Measurements from ENCODE around the gene DAAM2.

DAAM2 gene

GRCh38 chr6:39818695-39819094, 26.5 kb downstream of the DAAM2 start:
- no peak for DNase-seq (ENCODE audit: low read depth in 1 of 2, low spot score in 1 of 2)

DNA sequence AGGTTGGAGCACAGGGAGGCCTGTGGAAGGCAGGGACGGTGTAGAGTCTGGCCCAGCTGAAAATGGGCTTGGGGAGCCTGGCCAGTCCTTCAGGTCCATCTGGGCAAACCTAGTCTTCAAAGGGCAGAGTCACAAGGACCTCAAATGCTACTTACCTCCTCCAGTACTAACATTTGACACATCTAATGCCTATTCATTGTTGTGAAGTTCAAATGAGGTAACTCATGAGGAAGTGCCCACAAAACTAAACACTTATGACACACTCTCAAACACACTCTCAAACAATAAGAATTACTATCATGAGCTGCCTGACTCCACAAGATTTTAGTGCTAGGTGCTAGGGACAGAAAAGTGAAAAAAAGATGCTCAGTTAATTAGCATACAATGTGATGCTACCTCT, 27.1 kb downstream of the DAAM2 start:
- no peak for DNase-seq (ENCODE audit: low read depth in 1 of 2, low spot score in 1 of 2)

DNA sequence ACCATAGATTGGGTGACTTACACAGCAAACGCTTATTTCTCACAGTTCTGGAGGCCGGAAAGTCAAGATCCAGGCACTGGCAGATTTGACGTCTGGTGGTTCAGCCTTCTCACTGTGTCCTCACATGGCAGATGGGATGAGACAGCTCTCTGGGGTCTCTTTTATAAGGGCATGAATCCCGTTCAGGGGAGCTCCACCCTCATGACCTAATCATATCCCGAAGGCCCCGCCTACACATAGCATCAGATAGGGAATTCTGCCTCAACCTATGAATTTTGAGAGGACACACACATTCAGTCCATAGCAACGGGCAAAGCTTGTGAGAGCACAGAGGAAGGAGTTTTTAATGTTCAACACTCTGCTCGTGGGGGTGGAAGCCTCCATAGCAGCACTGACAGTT, 27.5 kb downstream of the DAAM2 start:
- no peak for DNase-seq (ENCODE audit: low read depth in 1 of 2, low spot score in 1 of 2)

DNA sequence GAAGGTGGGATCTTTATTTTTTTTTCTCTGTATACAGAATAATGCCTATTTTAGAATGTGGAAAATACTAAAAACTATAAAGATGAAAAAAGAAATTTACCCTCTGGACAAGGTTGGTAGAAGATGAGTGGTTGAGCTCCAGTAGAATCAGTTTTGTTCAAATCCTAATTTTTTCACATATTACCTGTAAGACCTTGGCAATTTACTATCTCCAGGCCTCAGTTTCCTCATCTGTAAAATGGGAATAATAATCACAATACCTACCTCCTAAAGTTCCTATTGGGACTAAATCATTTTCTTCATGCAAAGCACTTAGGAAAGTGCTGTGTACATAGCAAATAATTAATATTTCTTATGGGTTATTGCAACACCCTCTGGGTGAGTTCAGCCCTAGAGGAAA, 28.4 kb downstream of the DAAM2 start:
- no peak for DNase-seq (ENCODE audit: low read depth in 1 of 2, low spot score in 1 of 2)

- DNase-seq (ENCODE audit: low read depth in 1 of 2, low spot score in 1 of 2), result no peak
Observed at GRCh38 chr6:39821046-39821740, 29.0 kb downstream of the DAAM2 start.

- DNase-seq (ENCODE audit: low read depth in 1 of 2, low spot score in 1 of 2), result no peak
Observed at GRCh38 chr6:39821742-39822532, 29.8 kb downstream of the DAAM2 start.

DNA sequence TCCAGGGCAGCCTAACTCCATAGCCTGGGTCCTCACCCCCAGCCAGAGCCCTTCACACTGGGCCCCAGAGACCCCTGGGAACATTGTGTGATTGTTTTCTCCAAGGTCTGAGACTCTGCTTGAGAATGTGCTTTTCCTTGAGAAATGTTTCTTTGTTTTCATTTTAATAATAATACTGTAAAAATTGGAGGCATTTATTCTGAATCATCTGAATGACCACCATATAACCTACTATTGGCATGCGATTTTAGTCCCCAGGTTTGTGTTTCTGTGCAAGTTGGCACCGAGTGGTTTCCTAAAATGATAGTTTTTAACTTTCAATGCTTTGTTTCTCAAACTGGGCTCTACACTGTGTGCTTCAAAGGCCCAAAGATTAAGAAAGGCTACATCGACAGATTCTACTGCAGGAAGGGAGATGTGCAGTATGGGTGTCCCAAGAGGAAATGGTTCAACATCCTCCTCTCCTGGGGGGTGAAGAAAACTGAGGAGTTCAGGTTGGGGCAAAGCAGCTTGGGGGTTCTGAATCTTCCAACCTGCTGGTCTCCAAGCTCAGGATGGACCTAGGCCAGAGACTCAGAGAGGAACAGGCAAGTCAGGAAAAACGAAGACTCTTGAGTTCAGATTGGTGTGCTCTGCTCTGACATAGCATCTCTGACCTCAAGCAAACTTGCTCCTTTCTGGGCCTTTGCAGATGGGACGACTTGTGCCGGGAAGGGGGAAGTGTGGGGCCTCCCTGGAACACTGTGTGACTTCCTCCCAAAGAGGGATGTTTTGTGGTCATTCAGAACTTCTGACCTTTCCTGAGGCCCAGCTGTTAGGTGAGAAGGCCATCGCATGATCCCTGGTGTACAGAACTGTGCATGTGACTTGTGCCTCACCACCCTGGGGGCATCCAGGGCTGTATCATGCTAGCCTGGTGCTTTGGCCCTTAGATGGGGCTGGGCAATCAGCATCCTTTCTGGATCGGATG, 31.0 kb downstream of the DAAM2 start:
- DNase-seq (ENCODE audit: low read depth in 1 of 2, low spot score in 1 of 2), result no peak

DNA sequence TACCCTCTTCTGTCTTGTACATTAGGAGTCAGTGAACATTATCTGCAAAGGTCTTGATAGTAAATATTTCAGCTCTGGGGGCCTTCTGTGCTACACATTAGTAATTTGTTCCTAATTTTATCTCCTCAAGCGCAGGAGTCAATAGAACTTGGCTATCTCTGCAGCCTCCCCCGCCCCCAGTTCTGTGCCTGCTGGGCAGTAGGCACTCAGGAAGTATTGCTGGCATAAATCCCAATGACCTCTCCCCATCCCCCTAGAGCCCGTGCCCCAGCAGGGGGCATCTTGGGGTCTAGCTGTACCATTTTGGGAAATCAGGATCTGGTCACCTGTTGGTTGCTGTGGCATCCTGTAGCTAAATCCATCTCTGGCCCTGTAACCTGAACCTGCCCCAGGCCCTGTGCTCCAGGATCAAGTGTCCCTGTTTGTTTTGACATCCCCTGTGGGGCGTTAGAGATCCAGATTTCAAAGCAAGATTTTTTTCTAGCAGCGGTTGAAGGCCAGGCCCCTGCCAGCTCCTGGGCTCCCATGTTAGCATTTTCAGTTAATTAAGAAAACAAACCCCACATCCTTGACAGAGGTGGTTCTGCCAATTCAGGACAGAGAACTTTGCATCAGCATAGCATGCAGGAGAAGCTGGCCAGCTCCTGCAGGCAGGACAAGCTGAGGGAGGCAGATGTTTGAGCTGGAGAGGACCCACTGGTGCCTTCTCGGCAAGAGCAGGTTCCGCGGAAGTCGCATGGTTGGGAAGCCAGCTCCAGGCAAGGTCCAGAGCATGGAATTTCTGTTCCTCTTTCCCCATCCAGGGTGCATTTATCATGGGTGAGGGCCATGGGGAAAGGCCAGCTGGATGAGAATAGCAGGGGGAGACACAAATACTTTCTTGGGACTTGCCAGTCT, 32.1 kb downstream of the DAAM2 start:
- no peak for DNase-seq (ENCODE audit: low read depth in 1 of 2, low spot score in 1 of 2)

DNA sequence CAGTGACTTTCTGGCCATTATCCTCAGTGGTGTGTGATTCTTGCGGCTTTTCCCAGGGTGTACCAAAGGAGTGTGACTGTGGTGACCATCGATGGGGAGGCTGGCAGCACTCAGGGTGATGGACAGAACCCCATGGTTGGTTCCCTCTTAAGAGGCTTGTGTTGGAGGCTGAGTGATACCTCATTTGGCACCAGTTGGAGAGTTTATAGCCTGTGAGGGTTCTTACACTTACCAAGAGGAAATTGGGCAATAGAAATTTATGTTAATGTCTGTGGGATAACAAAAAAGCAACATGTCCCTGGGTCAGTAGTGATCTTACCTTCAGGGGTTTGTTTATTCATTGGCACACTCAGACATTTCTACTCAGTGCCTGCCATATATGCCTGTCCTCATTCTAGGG, 37.2 kb downstream of the DAAM2 start:
- no peak for DNase-seq (ENCODE audit: low read depth in 1 of 2, low spot score in 1 of 2)

- DNase-seq (ENCODE audit: low read depth in 1 of 2, low spot score in 1 of 2), result no peak
Observed at GRCh38 chr6:39830444-39830843, 38.3 kb downstream of the DAAM2 start.

- no peak for DNase-seq (ENCODE audit: low read depth in 1 of 2, low spot score in 1 of 2)
Observed at GRCh38 chr6:39831701-39832100, 39.5 kb downstream of the DAAM2 start.

DNA sequence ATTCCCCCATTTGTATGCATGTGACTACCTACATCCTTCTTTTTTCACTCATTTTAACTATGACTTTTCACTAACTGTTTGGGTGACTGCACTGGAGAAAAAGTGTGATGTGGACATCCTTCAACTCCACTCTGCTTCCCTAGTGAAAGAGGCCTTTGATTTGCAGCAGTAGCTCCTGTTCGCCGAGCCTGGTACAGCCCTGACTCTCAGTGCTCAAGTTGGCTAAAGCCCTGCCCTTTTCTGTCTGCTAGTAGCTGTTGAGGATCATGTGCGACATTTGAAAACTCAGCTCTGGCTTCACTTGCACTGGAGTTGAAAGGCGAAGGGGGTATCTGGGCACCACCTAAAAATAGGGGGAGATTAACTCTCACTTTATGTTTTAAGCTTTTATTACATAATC, 42.1 kb downstream of the DAAM2 start:
- no peak for DNase-seq (ENCODE audit: low read depth in 1 of 2, low spot score in 1 of 2)

DNA sequence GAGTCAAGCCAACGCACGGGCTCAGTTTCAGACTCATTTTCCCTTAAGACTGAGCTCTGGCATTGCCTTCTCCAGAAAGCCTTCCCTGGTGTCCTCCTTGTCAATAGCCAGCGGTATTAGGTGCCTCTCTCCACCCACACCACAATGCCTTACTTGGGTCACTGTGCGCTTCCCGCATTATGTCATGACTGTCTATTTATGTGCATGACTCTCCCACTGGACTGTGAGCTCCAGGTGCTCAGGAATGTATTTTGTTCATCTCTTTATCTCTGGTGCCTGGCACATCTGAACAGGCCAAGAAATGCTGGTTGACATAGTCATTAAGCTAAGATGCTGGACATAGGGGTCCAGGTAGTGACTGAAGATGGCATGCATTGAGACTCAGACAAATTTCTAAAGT, 42.7 kb downstream of the DAAM2 start:
- no peak for DNase-seq (ENCODE audit: low read depth in 1 of 2, low spot score in 1 of 2)

GRCh38 chr6:39835821-39836295, 43.7 kb downstream of the DAAM2 start:
- no peak for DNase-seq (ENCODE audit: low read depth in 1 of 2, low spot score in 1 of 2)

DNA sequence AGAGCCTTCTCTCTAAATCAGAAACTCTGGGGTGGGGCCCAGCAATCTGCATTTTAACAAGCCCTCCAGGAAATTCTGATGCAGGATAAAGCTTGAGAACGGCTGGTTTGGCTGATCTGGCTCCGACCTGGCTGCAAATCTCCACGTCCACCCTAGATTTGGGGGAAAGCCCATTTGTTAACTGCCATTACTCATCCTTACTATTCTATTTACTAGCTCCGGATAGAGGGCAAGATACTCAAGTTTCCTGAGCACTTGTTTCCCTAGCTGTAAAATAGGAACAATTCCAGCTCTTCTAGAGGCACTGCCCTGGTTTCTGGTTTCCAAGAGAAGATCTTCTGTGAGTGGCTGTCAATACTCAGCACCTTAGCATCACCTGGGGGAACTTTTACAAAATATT, 44.4 kb downstream of the DAAM2 start:
- no peak for DNase-seq (ENCODE audit: low read depth in 1 of 2, low spot score in 1 of 2)

DNA sequence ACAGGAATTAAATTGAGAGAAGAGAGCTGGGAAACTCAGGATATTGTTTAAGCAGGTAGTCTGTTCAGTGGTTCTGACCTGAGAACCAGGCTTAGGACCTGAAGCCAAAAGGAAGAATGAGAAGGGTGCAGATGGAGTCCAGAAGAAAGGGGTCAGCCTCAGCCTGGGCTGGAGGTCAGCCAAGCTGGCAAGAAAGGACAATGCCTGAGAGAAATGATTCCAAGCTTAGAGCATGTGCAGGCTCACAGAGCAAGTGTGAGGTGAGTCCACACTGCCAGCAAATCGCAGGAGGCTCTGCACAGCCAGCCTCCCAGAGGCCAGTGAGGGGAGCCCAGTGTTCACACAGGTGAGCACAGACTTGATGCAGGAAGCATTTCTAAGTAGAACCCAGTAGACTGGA, 47.3 kb downstream of the DAAM2 start:
- no peak for DNase-seq (ENCODE audit: low read depth in 1 of 2, low spot score in 1 of 2)

- no peak for DNase-seq (ENCODE audit: low read depth in 1 of 2, low spot score in 1 of 2)
Observed at GRCh38 chr6:39840781-39841180, 48.6 kb downstream of the DAAM2 start.

GRCh38 chr6:39841291-39841690, 49.1 kb downstream of the DAAM2 start:
- no peak for DNase-seq (ENCODE audit: low read depth in 1 of 2, low spot score in 1 of 2)

DNA sequence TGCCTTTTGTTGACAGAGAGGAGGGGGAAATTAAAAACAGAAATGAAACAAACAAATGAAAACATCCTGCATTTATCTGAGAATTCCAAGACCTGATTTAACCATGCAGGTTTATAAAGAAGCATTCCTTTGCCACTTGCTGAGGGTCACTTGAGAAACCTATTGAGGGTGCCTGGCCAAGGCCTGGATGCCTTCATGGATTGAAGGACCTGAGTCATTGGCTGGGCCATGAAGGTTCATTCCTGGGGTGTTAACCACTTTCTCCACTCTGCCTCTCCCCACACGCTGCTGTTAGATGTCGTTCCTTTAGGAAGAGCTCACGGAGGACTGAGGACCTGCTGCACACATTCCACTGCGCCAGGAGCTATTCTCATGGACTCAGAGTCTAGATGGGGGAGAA, 49.7 kb downstream of the DAAM2 start:
- DNase-seq (ENCODE audit: low read depth in 1 of 2, low spot score in 1 of 2), result no peak

DNA sequence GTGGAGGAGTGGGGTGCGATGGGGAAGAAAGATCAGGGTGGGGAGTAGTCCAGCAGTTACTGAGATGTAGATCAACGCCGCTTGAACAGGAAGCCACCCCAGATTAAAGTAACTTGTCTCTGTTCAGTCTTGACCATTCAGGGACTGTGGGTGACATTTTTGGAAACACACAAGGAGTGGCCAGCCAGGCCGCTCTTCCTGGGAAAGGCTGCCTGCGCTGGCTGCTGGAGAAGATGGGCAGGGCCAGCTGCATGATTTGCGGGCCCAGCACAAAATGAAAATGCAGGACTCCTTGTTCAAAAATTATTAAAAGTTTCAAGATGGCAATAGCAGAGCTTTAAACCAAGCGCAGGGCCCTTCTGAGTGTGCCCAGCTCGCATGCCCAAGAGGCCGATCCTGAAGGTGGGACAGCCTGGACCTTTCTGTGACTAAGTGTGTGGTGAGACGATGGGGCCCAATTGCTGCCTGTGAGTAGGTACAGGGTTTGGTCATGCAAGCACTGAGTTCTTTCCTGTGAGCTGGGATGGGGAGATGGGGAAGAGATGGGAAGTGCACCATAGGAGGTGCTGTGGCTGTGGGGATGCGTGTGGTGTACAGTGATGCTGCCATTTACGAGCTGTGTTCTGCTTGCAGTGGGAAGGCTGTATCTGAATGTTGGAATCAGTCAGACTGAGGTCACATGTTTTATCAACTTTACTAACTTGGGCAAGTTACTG, 51.3 kb downstream of the DAAM2 start:
- DNase-seq (ENCODE audit: low read depth in 1 of 2, low spot score in 1 of 2), result no peak
